Right lobe of liver (tissue), 4 donors: ENCODE data around the gene DLG2.

Experiments used
- CTCF ChIP-seq, 4 donors: fragments of 200-600 bp in 3 of 4; fragments of 450-650 bp in 1 of 4; IDR thresholded peaks; one replicate each; pipeline versions ENCODE4 v1.5.1 to v1.8.0; 2016 to 2022; ENCODE audit warnings: antibody characterized with exemption in 4 of 4, mild to moderate bottlenecking in 2 of 4
- POLR2A ChIP-seq: fragments of 450-650 bp; IDR thresholded peaks from one replicate; pipeline ENCODE4 v1.6.1; 2017; ENCODE audit warnings: antibody characterized with exemption, mild to moderate bottlenecking
- donor health status: DM: no; HTN: no; CAD: no.
- donor health status: DM: no; HTN: no; CAD: no.
- donor health status: DM: no; HTN: yes; CAD: no.

GRCh38 chr11:85318573-85318972 lies 308.6 kb downstream of the DLG2 start:
- TF ChIP-seq CTCF (IDR thresholded peaks at IDR 0.05) = no peak
- TF ChIP-seq POLR2A = no peak
